HepG2 (cell line): ENCODE data around the gene XG. TPM values are rescaled to one million over a fixed set of nuclear protein-coding genes. Genes with fewer than 3 reads are reported as not detected.

Experiments used
- ATAC-seq: fragments of 200-7000 bp; cut with Tn5 transposase; 3 replicates; pipeline ENCODE4 v1.9.1; 2020; ENCODE audit warnings: mild to moderate bottlenecking, moderate library complexity
- BruUV-seq: library from RNA; stranded (reverse); fragments of 400-500 nt; replicated peaks from 2 replicates; lab custom pipeline; 2021; lab: Mats Ljungman, UMichigan
- CTCF ChIA-PET: fragments of 300-600 bp; formaldehyde crosslinking; extraction: SDS; loops from one replicate; lab custom pipeline; 2021; ENCODE audit warnings: low total read pairs, inconsistent platforms, low intra/inter-chr PET ratio; lab: Yijun Ruan, JAX
- POLR2A ChIA-PET: fragments of 350-600 bp; sonication (Branson Sonifier 250); formaldehyde crosslinking; loops from one replicate; lab custom pipeline; 2020; ENCODE audit warnings: antibody characterized with exemption, inconsistent platforms; lab: Yijun Ruan, JAX
- DNase-seq: peaks from one replicate; pipeline ENCODE4 v3.0.0-alpha.2; 2015; ENCODE audit warnings: low spot score
- FAIRE-seq: peaks from 3 replicates; lab custom pipeline; 2011; peaks lifted over from hg19 to GRCh38; lab: Jason Lieb, UNC
- H2AFZ ChIP-seq: one replicate; pipeline ENCODE4 v1.6.1; 2011; ENCODE audit warnings: low read length, inconsistent platforms
- H3K27ac ChIP-seq: fragments of 300-600 bp; 3 replicates; pipeline ENCODE4 v1.8.0; 2011; ENCODE audit warnings: mixed run types, mild to moderate bottlenecking, mixed read lengths, low read length, inconsistent platforms; ENCODE audit not compliant: insufficient read depth; ENCODE audit errors: extremely low read length
- H3K27me3 ChIP-seq, 2 experiments: fragments of 200-600 bp in 1 of 2; 2 replicates in 1 of 2; 3 replicates in 1 of 2; pipeline versions ENCODE4 v1.6.0 to v1.8.0; 2011; ENCODE audit warnings: low read length in 2 of 2, mild to moderate bottlenecking in 2 of 2, moderate library complexity in 2 of 2, inconsistent platforms in 1 of 2; ENCODE audit not compliant: insufficient read depth in 2 of 2, control insufficient read depth in 1 of 2
- H3K36me3 ChIP-seq, 2 experiments: fragments of 200-600 bp in 1 of 2; replicated peaks in 1 of 2; 2 replicates in 1 of 2; 3 replicates in 1 of 2; pipeline versions ENCODE4 v1.5.1 to v1.8.0; 2011; ENCODE audit warnings: low read length in 2 of 2, inconsistent platforms in 1 of 2; ENCODE audit not compliant: insufficient read depth in 2 of 2, control insufficient read depth in 1 of 2
- H3K4me1 ChIP-seq: 2 replicates; pipeline ENCODE4 v1.5.1; 2012; ENCODE audit warnings: low read length, inconsistent platforms; ENCODE audit not compliant: insufficient read depth
- H3K4me2 ChIP-seq: 2 replicates; pipeline ENCODE4 v1.6.0; 2011; ENCODE audit warnings: low read depth, low read length, inconsistent platforms
- H3K4me3 ChIP-seq, 3 experiments: fragments of 200-600 bp in 1 of 3; sonication (generic), shearing (Covaris generic) in 1 of 3; replicated peaks in 1 of 3; 2 replicates each; pipeline ENCODE4 v1.5.1; 2011 to 2016; ENCODE audit warnings: low read length in 3 of 3, inconsistent platforms in 2 of 3, low read depth in 2 of 3, mild to moderate bottlenecking in 2 of 3, control low read depth in 1 of 3, mixed read lengths in 1 of 3; ENCODE audit not compliant: insufficient read depth in 1 of 3
- H3K79me2 ChIP-seq: one replicate; pipeline ENCODE4 v1.6.1; 2011; ENCODE audit warnings: low read length, inconsistent platforms; ENCODE audit not compliant: insufficient read depth
- H3K9ac ChIP-seq: 2 replicates; pipeline ENCODE4 v1.6.0; 2011; ENCODE audit warnings: mild to moderate bottlenecking, low read depth, low read length, inconsistent platforms; ENCODE audit not compliant: insufficient read depth
- H3K9me3 ChIP-seq: 2 replicates; pipeline ENCODE4 v1.5.1; 2012; ENCODE audit warnings: mild to moderate bottlenecking, low read length
- H4K20me1 ChIP-seq: 2 replicates; pipeline ENCODE4 v1.6.0; 2011; ENCODE audit warnings: inconsistent platforms, mild to moderate bottlenecking, low read length, moderate library complexity; ENCODE audit not compliant: insufficient read depth
- ZKSCAN1 ChIP-seq: fragments of 150-350 bp; IDR thresholded peaks from 2 replicates; pipeline ENCODE4 v1.6.1; 2014; ENCODE audit warnings: low read length
- ZNF558 ChIP-seq: sonication (generic); formaldehyde crosslinking; IDR thresholded peaks from 2 replicates; pipeline ENCODE4 v1.9.0; 2022; ENCODE audit warnings: mild to moderate bottlenecking, missing genetic modification reagents, borderline replicate concordance
- ZNF569 ChIP-seq: sonication (generic); formaldehyde crosslinking; IDR thresholded peaks from 2 replicates; pipeline ENCODE4 v1.5.0; 2020; ENCODE audit warnings: mild to moderate bottlenecking, missing genetic modification reagents, moderate library complexity, borderline replicate concordance
- WGBS: methylation state at CpG from one replicate; pipeline ENCODE4 v1.1.6; 2017; ENCODE audit warnings: low lambda C conversion rate; 5-methylcytosine and 5-hydroxymethylcytosine counted together
- in situ Hi-C: cut with HindIII; loops from 2 replicates; pipeline ENCODE4 v1.10.0; 2017; ENCODE audit warnings: low pct_unique_long_range_greater_than_20kb; ENCODE audit not compliant: extremely low pct_ligation_motif_present
- intact Hi-C: fragments of 100-400 bp; cut with micrococcal nuclease; formaldehyde crosslinking; loops from one replicate; pipeline ENCODE4 v1.10.0; 2022; ENCODE audit not compliant: unreplicated experiment
- polyA plus RNA-seq, 8 experiments: library from polyadenylated mRNA; depleted of rRNA in 3 of 8; stranded (reverse) in 7 of 8; unstranded in 1 of 8; fragments of >200 nt; fragmentation: Illumina TruSeq in 4 of 8; extraction: Trizol in 4 of 8; gene quantifications; 2 replicates each; pipeline versions ENCODE4 v1.2.1 to v1.2.3, GENCODE V29; 2011 to 2016; ENCODE audit warnings: low read depth in 4 of 8, missing spikeins in 1 of 8, mixed read lengths in 1 of 8; ENCODE audit not compliant: insufficient read depth in 1 of 8
- total RNA-seq, 5 experiments: library from RNA; depleted of rRNA; stranded (reverse); fragments of >200 nt; fragmentation: Illumina TruSeq; extraction: Trizol; gene quantifications; 2 replicates each; pipeline ENCODE4 v1.2.3, GENCODE V29; 2016; ENCODE audit warnings: low read depth in 1 of 5

XG gene
- total and polyA plus RNA-seq, 2 of the 13 experiments (the other 11 are each of a cell fraction or from before 2014, with no cell fraction given): not detected

DNA sequence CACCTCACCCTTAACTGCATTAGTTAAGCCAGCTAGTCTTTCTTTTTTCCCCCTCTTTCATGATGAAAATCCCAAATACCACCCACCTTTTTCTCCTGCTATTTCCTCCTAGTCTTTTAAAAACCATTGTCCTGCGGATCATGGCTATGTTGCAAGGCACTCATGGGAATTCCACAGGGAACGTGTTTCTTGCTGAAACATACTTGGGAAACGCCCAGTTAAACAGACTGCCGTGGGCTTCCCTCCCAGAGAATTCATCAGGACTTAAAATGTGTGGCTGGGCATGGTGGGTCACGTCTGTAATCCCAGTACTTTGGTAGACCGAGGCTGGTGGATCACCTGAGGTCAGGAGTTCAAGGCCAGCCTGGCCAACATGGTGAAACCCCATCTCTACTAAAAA, 32.2 kb downstream of the XG start:
- Histone ChIP-seq H3K27ac (no peak overlapping the region), H2AFZ (no peak overlapping the region), H3K9ac (no peak overlapping the region), H3K36me3 (no peaks in the 10 kb centered on the region), H3K4me1 (peaks cover 28% of the 10 kb centered on the region), H3K79me2 (no peaks in the 10 kb centered on the region), H3K27me3 (no peaks in the 10 kb centered on the region), H4K20me1 (no peaks in the 10 kb centered on the region), H3K9me3 (no peaks in the 10 kb centered on the region), H3K4me3 (no peak overlapping the region), H3K4me2 (no peak overlapping the region)
- TF ChIP-seq ZKSCAN1: no peak
- TF ChIP-seq ZNF569 (CRISPR knock-in tag): no peak
- no peak for DNase-seq
- intact Hi-C loops: no loop called here
- no peak for ATAC-seq
- ChIA-PET POLR2A (no interaction called here), CTCF (no interaction called here)
- in situ Hi-C loops: no loop called here
- BruUV-seq: no TSS peak
- no peak for FAIRE-seq
- 73% methylated on average over 2 of the region's 6 CpGs for whole genome bisulfite sequencing

DNA sequence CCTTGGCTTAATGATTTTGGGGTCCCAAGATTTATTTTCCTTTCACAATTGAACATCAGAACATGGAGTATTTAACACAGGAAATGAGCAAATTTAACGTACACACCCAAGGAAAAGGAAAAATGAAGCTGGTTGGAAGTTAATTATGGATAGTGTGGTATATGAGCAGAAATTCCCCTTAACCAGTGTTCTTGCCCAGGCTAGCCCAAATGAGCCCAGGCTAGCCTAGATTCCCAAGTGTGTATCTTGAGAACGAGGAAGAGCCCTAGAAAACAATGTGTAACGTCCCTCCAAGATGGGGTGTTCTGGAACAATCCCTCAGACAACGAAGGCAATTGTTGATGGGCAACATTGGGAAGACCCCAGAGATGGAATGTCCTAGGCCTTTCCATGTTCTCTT, 33.7 kb downstream of the XG start:
- intact Hi-C loops (no loop called here), in situ Hi-C loops (no loop called here)
- Histone ChIP-seq H4K20me1 (no peaks in the 10 kb centered on the region), H3K79me2 (no peaks in the 10 kb centered on the region), H3K4me2 (no peak overlapping the region), H3K27me3 (no peaks in the 10 kb centered on the region), H3K9me3 (no peaks in the 10 kb centered on the region), H3K4me1 (peaks cover 22% of the 10 kb centered on the region), H3K36me3 (no peaks in the 10 kb centered on the region), H3K27ac (no peak overlapping the region), H3K9ac (no peak overlapping the region), H3K4me3 (no peak overlapping the region), H2AFZ (no peak overlapping the region)
- ChIA-PET POLR2A (no interaction called here), CTCF (no interaction called here)
- no peak for ATAC-seq
- DNase-seq: no peak
- FAIRE-seq: no peak
- TF ChIP-seq ZNF558: no peak
- BruUV-seq: no TSS peak
- 0% methylated on average over 1 of the region's 4 CpGs for WGBS
